Mesodermal cell (in vitro differentiated cells): ENCODE measurements around the gene PCSK6.
"Not testable (repeated sequence)": the region's sequence is repeated elsewhere in the genome, so short reads cannot be mapped to it uniquely, and the experiment has no call there.

Experiments
- H3K27ac ChIP-seq: 2 replicates; pipeline ENCODE4 v1.7.0; 2013; ENCODE audit warnings: mild to moderate bottlenecking, low read depth, low read length, moderate library complexity; ENCODE audit not compliant: severe bottlenecking
- H3K36me3 ChIP-seq: 2 replicates; pipeline ENCODE4 v1.7.1; 2013; ENCODE audit warnings: mild to moderate bottlenecking, low read length, moderate library complexity; ENCODE audit not compliant: control insufficient read depth, insufficient read depth
- H3K4me1 ChIP-seq: one replicate; pipeline ENCODE4 v1.7.1; 2013; ENCODE audit warnings: mild to moderate bottlenecking, low read length; ENCODE audit not compliant: insufficient read depth, control insufficient read depth, poor library complexity, severe bottlenecking
- H3K4me3 ChIP-seq: 2 replicates; pipeline ENCODE4 v1.7.0; 2013; ENCODE audit warnings: low read length, control low read depth, mild to moderate bottlenecking; ENCODE audit not compliant: insufficient read depth, poor library complexity, severe bottlenecking; ENCODE audit errors: extremely low read depth
- H3K9me3 ChIP-seq: 2 replicates; pipeline ENCODE4 v1.7.1; 2013; ENCODE audit warnings: mild to moderate bottlenecking, low read length, moderate library complexity; ENCODE audit not compliant: control insufficient read depth
- WGBS, 2 experiments: methylation state at CpG; one replicate each; pipeline ENCODE4 v1.1.5; 2013; ENCODE audit warnings: missing lambda C conversion rate in 2 of 2; ENCODE audit not compliant: insufficient coverage in 2 of 2; 5-methylcytosine and 5-hydroxymethylcytosine counted together

Gene PCSK6

GRCh38 chr15:101375006-101375405 lies 114.5 kb downstream of the PCSK6 start:
- not testable (repeated sequence) for H3K27ac ChIP-seq, H3K9me3 ChIP-seq, H3K4me3 ChIP-seq, H3K36me3 ChIP-seq, H3K4me1 ChIP-seq
- 81 to 82% methylated on average over 9 to 13 of the region's 15 CpGs for WGBS, 2 experiments

- Histone ChIP-seq H3K27ac (no peak overlapping the region), H3K4me1 (peaks cover 3% of the 10 kb centered on the region), H3K9me3 (no peaks in the 10 kb centered on the region), H3K4me3 (no peak overlapping the region), H3K36me3 (no peaks in the 10 kb centered on the region)
- WGBS, 2 experiments, result 94 to 100% methylated on average over 5 to 6 of the region's 6 CpGs
These were observed 115.2 kb downstream of the PCSK6 start for GRCh38 chr15:101374326-101374725.

GRCh38 chr15:101373577-101373976 lies 115.9 kb downstream of the PCSK6 start:
- peaks cover 3% of the 10 kb centered on the region for H3K4me1 ChIP-seq
- 50% methylated on average over 2 of the region's 3 CpGs; no CpG with 5 or more reads in 1 of the 2 experiments for WGBS, 2 experiments

GRCh38 chr15:101372960-101373525 lies 116.5 kb downstream of the PCSK6 start:
- peaks cover 3% of the 10 kb centered on the region for H3K4me1 ChIP-seq
- H3K36me3 ChIP-seq, result no peaks in the 10 kb centered on the region
- H3K27ac ChIP-seq, result no peak overlapping the region
- H3K4me3 ChIP-seq, result no peak overlapping the region
- 46 to 58% methylated on average over 7 to 8 of the region's 11 CpGs for WGBS, 2 experiments
- no peaks in the 10 kb centered on the region for H3K9me3 ChIP-seq

More at GRCh38 chr15:101373577-101373976, 115.9 kb downstream of the PCSK6 start:
- H3K27ac ChIP-seq, result no peak overlapping the region
- H3K36me3 ChIP-seq, result no peaks in the 10 kb centered on the region
- no peaks in the 10 kb centered on the region for H3K9me3 ChIP-seq
- no peak overlapping the region for H3K4me3 ChIP-seq

- Histone ChIP-seq H3K36me3 (no peaks in the 10 kb centered on the region), H3K4me3 (no peak overlapping the region), H3K9me3 (no peaks in the 10 kb centered on the region), H3K27ac (no peak overlapping the region), H3K4me1 (peaks cover 3% of the 10 kb centered on the region)
- WGBS, 2 experiments, result 89 to 94% methylated on average over 10 of the region's 13 CpGs
These were observed 117.3 kb downstream of the PCSK6 start for GRCh38 chr15:101372149-101372577.

GRCh38 chr15:101371519-101371918 lies 118.0 kb downstream of the PCSK6 start:
- 91 to 92% methylated on average over 10 to 11 of the region's 11 CpGs for WGBS, 2 experiments
- H3K36me3 ChIP-seq, result no peaks in the 10 kb centered on the region
- peaks cover 3% of the 10 kb centered on the region for H3K4me1 ChIP-seq
- no peak overlapping the region for H3K27ac ChIP-seq
- no peaks in the 10 kb centered on the region for H3K9me3 ChIP-seq
- no peak overlapping the region for H3K4me3 ChIP-seq

- Histone ChIP-seq H3K27ac (no peak overlapping the region), H3K36me3 (no peaks in the 10 kb centered on the region), H3K4me3 (no peak overlapping the region), H3K9me3 (no peaks in the 10 kb centered on the region), H3K4me1 (peaks cover 3% of the 10 kb centered on the region)
- WGBS, 2 experiments, result 95 to 100% methylated on average over 3 to 4 of the region's 7 CpGs
These were observed 118.4 kb downstream of the PCSK6 start for GRCh38 chr15:101371081-101371480.

GRCh38 chr15:101370330-101371024 lies 119.0 kb downstream of the PCSK6 start:
- H3K9me3 ChIP-seq, result no peaks in the 10 kb centered on the region
- no peak overlapping the region for H3K27ac ChIP-seq
- no peaks in the 10 kb centered on the region for H3K36me3 ChIP-seq
- peaks cover 3% of the 10 kb centered on the region for H3K4me1 ChIP-seq
- H3K4me3 ChIP-seq, result no peak overlapping the region
- WGBS, 2 experiments, result 94% methylated on average over 17 to 20 of the region's 26 CpGs

GRCh38 chr15:101369676-101370075 lies 119.8 kb downstream of the PCSK6 start:
- H3K4me1 ChIP-seq, result peaks cover 3% of the 10 kb centered on the region
- 64 to 84% methylated on average over 3 to 5 of the region's 8 CpGs for WGBS, 2 experiments
- H3K36me3 ChIP-seq, result no peaks in the 10 kb centered on the region
- H3K4me3 ChIP-seq, result no peak overlapping the region
- H3K27ac ChIP-seq, result no peak overlapping the region
- H3K9me3 ChIP-seq, result no peaks in the 10 kb centered on the region

GRCh38 chr15:101368861-101369642 lies 120.5 kb downstream of the PCSK6 start:
- Histone ChIP-seq H3K4me3 (no peak overlapping the region), H3K27ac (no peak overlapping the region), H3K4me1 (peaks cover 3% of the 10 kb centered on the region), H3K36me3 (no peaks in the 10 kb centered on the region), H3K9me3 (no peaks in the 10 kb centered on the region)
- WGBS, 2 experiments, result 77 to 81% methylated on average over 13 to 14 of the region's 15 CpGs
